Neuronal stem cell (in vitro differentiated cells): ENCODE results near the gene FGF3.

Source experiments
- DNase-seq: peaks from one replicate; pipeline ENCODE4 v3.0.0-alpha.2; 2013; ENCODE audit warnings: low spot score
- H2AFZ ChIP-seq: one replicate; pipeline ENCODE4 v1.6.1; 2013; ENCODE audit warnings: mild to moderate bottlenecking, low read length, inconsistent platforms
- H2AK5ac ChIP-seq: 2 replicates; pipeline ENCODE4 v1.6.1; 2013; ENCODE audit warnings: low read depth, mild to moderate bottlenecking, inconsistent platforms, low read length, moderate library complexity, mixed read lengths
- H2BK120ac ChIP-seq: 2 replicates; pipeline ENCODE4 v1.6.1; 2013; ENCODE audit warnings: low read depth, mild to moderate bottlenecking, inconsistent platforms, low read length, moderate library complexity, mixed read lengths
- H2BK12ac ChIP-seq: one replicate; pipeline ENCODE4 v1.6.1; 2013; ENCODE audit warnings: low read length, inconsistent platforms
- H2BK15ac ChIP-seq: 2 replicates; pipeline ENCODE4 v1.6.1; 2013; ENCODE audit warnings: mild to moderate bottlenecking, low read length, inconsistent platforms, mixed read lengths
- H2BK5ac ChIP-seq: one replicate; pipeline ENCODE4 v1.6.1; 2013; ENCODE audit warnings: inconsistent platforms, mild to moderate bottlenecking, low read length, moderate library complexity
- H3K14ac ChIP-seq: one replicate; pipeline ENCODE4 v1.6.1; 2013; ENCODE audit warnings: low read length, inconsistent platforms
- H3K18ac ChIP-seq: 2 replicates; pipeline ENCODE4 v1.6.1; 2013; ENCODE audit warnings: low read length, inconsistent platforms
- H3K23ac ChIP-seq: 2 replicates; pipeline ENCODE4 v1.6.1; 2013; ENCODE audit warnings: low read depth, mild to moderate bottlenecking, mixed read lengths, low read length, inconsistent platforms; ENCODE audit not compliant: poor library complexity
- H3K27ac ChIP-seq: replicated peaks from 3 replicates; pipeline ENCODE4 v1.5.1; 2013; ENCODE audit warnings: low read length, inconsistent platforms
- H3K27me3 ChIP-seq, 3 experiments: 2 replicates each; pipeline ENCODE4 v1.6.1; 2013; ENCODE audit warnings: low read length in 3 of 3, mild to moderate bottlenecking in 2 of 3, inconsistent platforms in 1 of 3, low read depth in 1 of 3, mixed read lengths in 1 of 3, moderate library complexity in 1 of 3; ENCODE audit not compliant: control insufficient read depth in 3 of 3, insufficient read depth in 3 of 3
- H3K36me3 ChIP-seq, 2 donors: replicated peaks in 1 of 2; 2 replicates each; pipeline ENCODE4 v1.6.1; 2013; ENCODE audit warnings: low read length in 2 of 2; ENCODE audit not compliant: control insufficient read depth in 2 of 2, insufficient read depth in 2 of 2
- H3K4ac ChIP-seq: 2 replicates; pipeline ENCODE4 v1.6.1; 2013; ENCODE audit warnings: inconsistent platforms, mild to moderate bottlenecking, low read length, moderate library complexity
- H3K4me1 ChIP-seq, 2 donors: 1 replicate in 1 of 2; 2 replicates in 1 of 2; pipeline ENCODE4 v1.6.1; 2013; ENCODE audit warnings: low read length in 2 of 2, low read depth in 1 of 2; ENCODE audit not compliant: control insufficient read depth in 2 of 2, insufficient read depth in 1 of 2
- H3K4me2 ChIP-seq: one replicate; pipeline ENCODE4 v1.6.1; 2013; ENCODE audit warnings: mild to moderate bottlenecking, low read length, inconsistent platforms; ENCODE audit not compliant: insufficient read depth, poor library complexity, severe bottlenecking
- H3K4me3 ChIP-seq, 2 donors: 2 replicates each; pipeline ENCODE4 v1.5.1; 2013; ENCODE audit warnings: low read length in 2 of 2, mild to moderate bottlenecking in 2 of 2, inconsistent platforms in 1 of 2, moderate library complexity in 1 of 2
- H3K79me1 ChIP-seq: one replicate; pipeline ENCODE4 v1.6.1; 2013; ENCODE audit warnings: low read depth, mild to moderate bottlenecking, inconsistent platforms, low read length, moderate library complexity
- H3K9ac ChIP-seq: one replicate; pipeline ENCODE4 v1.6.1; 2013; ENCODE audit warnings: mild to moderate bottlenecking, low read depth, low read length, inconsistent platforms; ENCODE audit not compliant: poor library complexity
- H3K9me3 ChIP-seq, 2 donors: replicated peaks in 1 of 2; 2 replicates each; pipeline versions ENCODE3 to v1.6.1; 2013; ENCODE audit warnings: low read length in 2 of 2, mild to moderate bottlenecking in 2 of 2, inconsistent platforms in 1 of 2, low read depth in 1 of 2, mixed read lengths in 1 of 2, moderate library complexity in 1 of 2; ENCODE audit not compliant: control insufficient read depth in 2 of 2, insufficient read depth in 1 of 2
- H4K8ac ChIP-seq: one replicate; pipeline ENCODE4 v1.6.1; 2013; ENCODE audit warnings: low read depth, mild to moderate bottlenecking, inconsistent platforms, low read length, moderate library complexity
- H4K91ac ChIP-seq: one replicate; pipeline ENCODE4 v1.6.1; 2013; ENCODE audit warnings: low read length, low read depth, mild to moderate bottlenecking, inconsistent platforms; ENCODE audit not compliant: poor library complexity
- WGBS, 2 donors: extraction: QIAGEN DNeasy Blood & Tissue Kit; methylation state at CpG; one replicate each; pipeline ENCODE4 v1.1.7; 2013; ENCODE audit warnings: missing lambda C conversion rate in 2 of 2, mixed read lengths in 1 of 2; ENCODE audit not compliant: insufficient read length in 2 of 2, insufficient replicate concordance in 1 of 2; ENCODE audit errors: extremely low coverage in 2 of 2; 5-methylcytosine and 5-hydroxymethylcytosine counted together

The FGF3 gene

DNA sequence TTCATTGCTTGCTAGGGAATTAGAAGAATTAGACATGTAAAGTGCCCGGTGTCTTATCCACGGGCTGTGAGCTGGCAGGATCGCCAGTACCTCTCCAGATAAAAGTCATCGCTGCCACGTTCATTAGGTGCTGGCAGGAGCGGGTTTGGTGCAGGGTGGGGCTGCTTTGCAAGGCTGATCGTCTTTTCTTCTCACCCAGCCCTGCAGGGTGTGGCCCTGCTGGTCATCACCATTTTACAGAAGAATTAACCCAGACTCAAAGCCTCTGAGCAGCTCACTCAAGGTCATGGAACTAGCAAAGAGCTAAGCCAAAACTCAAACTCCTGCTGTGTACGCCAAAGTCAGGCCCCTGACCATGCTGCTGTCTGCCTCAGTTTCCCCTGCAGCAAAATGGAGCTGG is 38.0 kb downstream of the FGF3 start:
- no peak for DNase-seq
- no CpG with 5 or more reads among the region's 8 CpGs for WGBS, 2 donors
- no peak overlapping the region for H2BK120ac ChIP-seq

DNA sequence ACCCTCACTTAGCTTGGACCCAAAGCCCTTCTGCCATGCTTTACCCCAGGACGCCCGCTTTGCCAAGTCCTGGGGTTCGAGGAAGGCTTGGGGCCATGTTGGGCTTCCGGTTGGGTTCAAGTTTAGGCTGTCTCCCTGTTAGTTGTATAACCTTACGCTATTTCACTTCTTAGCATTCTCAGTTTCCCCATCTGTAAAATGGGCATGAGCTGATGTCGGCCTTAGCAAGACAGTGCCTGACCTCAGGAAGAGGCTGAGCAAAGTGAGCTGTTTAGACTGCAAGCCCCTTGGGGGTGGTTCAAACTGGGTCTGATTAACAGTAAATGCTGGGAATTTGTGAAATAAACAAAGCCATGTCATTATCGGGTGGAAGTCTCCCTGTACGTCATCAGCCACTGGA is 40.8 kb downstream of the FGF3 start:
- Histone ChIP-seq H2BK12ac (no peak overlapping the region), H2BK120ac (no peak overlapping the region), H3K4me2 (no peak overlapping the region), H2AK5ac (no peak overlapping the region), H3K27ac (no peak overlapping the region), H3K27me3 (peaks cover 20 to 51% (median 41%) of the 10 kb centered on the region in 3 experiments), H4K91ac (no peak overlapping the region), H3K9ac (no peak overlapping the region), H3K4me3 (no peak overlapping the region), H3K4ac (no peak overlapping the region), H3K14ac (no peak overlapping the region), H2BK15ac (no peak overlapping the region), H3K79me1 (no peaks in the 10 kb centered on the region), H3K9me3 (no peaks in the 10 kb centered on the region), H3K23ac (no peak overlapping the region), H4K8ac (no peak overlapping the region), H2BK5ac (no peak overlapping the region), H3K18ac (no peak overlapping the region), H3K4me1 (peaks cover 0 to 7% of the 10 kb centered on the region in 2 donors), H2AFZ (no peak overlapping the region), H3K36me3 (no peaks in the 10 kb centered on the region)
- DNase-seq, result no peak
- WGBS, 2 donors, result no CpG with 5 or more reads among the region's 8 CpGs

More for the DNA sequence above, 38.0 kb downstream of the FGF3 start:
- no peaks in the 10 kb centered on the region for H3K36me3 ChIP-seq
- H3K23ac ChIP-seq, result no peak overlapping the region
- no peaks in the 10 kb centered on the region for H3K4me1 ChIP-seq
- H2AFZ ChIP-seq, result no peak overlapping the region
- no peak overlapping the region for H2BK5ac ChIP-seq
- no peaks in the 10 kb centered on the region for H3K9me3 ChIP-seq
- no peak overlapping the region for H3K4me2 ChIP-seq
- no peak overlapping the region for H3K18ac ChIP-seq
- H2BK12ac ChIP-seq, result no peak overlapping the region
- H3K27me3 ChIP-seq, result peaks cover 0 to 22% (median 12%) of the 10 kb centered on the region in 3 experiments
- no peak overlapping the region for H4K91ac ChIP-seq
- no peaks in the 10 kb centered on the region for H3K79me1 ChIP-seq
- H3K4me3 ChIP-seq, result no peak overlapping the region
- H2BK15ac ChIP-seq, result peak overlapping the region; percentile 45
- H3K9ac ChIP-seq, result no peak overlapping the region
- H2AK5ac ChIP-seq, result no peak overlapping the region
- no peak overlapping the region for H3K27ac ChIP-seq
- no peak overlapping the region for H4K8ac ChIP-seq
- no peak overlapping the region for H3K14ac ChIP-seq
- H3K4ac ChIP-seq, result no peak overlapping the region

DNA sequence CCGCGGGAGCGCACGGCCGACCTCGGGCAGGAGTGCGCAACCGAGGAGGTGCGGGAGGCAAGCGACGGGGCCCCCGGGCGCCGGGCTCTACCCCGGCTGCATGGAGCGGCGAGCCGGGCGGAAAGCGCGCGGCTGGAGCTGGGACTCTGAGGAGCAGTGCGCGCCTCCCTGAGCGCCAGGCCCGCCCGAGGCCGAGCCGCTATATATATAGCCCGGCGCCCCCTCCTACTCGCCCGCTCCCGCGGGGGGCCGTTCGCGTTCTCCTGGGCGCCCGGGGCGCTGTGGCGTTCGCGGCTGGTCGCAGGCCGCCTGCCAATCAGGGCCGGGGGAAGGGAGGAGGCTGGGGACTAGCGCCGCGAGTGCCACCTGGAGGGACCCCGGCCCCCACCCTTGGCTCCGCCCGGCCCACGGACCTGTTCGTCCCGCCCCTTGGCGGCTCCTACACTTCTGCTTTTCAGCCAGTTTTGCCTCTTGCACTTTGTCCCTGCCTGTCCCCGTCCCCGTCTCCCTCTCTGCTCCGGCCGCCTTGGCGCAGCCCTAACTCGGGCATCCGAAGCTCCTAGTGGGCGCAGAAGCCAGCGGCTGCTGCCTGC is 44.0 kb downstream of the FGF3 start, which contains the start of gene FGF4:
FGF4 (minus strand) TSS at position 179 of the 593 bp plus-strand sequence. CDS start 257 bp downstream, outside the sequence.
- H3K4me2 ChIP-seq, result peak within 1 kb of the TSS; percentile 69
- peaks cover 20 to 74% (median 48%) of the 10 kb centered on the region in 3 experiments for H3K27me3 ChIP-seq
- peak within 1 kb of the TSS; percentile 81 for H2BK15ac ChIP-seq
- no peak for DNase-seq
- H3K79me1 ChIP-seq, result no peaks in the 10 kb centered on the region
- H2BK12ac ChIP-seq, result peak within 1 kb of the TSS; percentile 76
- H3K4ac ChIP-seq, result no peak within 1 kb of the TSS
- peak within 1 kb of the TSS in 1 of 2 donors; percentile 71 for H3K4me3 ChIP-seq
- WGBS, 2 donors, result no CpG with 5 or more reads among the region's 66 CpGs
- peak within 1 kb of the TSS; percentile 56 for H3K9ac ChIP-seq
- H2BK5ac ChIP-seq, result peak within 1 kb of the TSS; percentile 5
- peak within 1 kb of the TSS; percentile 77 for H3K23ac ChIP-seq
- H4K91ac ChIP-seq, result no peak within 1 kb of the TSS
- H3K14ac ChIP-seq, result peak within 1 kb of the TSS; percentile 91
- H3K18ac ChIP-seq, result peak within 1 kb of the TSS; percentile 92
- H3K4me1 ChIP-seq, result peaks cover 0 to 13% of the 10 kb centered on the region in 2 donors
- H3K36me3 ChIP-seq, result no peaks in the 10 kb centered on the region
- H3K9me3 ChIP-seq, result no peaks in the 10 kb centered on the region
- H2AFZ ChIP-seq, result no peak within 1 kb of the TSS
- peak within 1 kb of the TSS; percentile 74 for H2AK5ac ChIP-seq
- H4K8ac ChIP-seq, result peak within 1 kb of the TSS; percentile 89
- H2BK120ac ChIP-seq, result peak within 1 kb of the TSS; percentile 39
- H3K27ac ChIP-seq, result no peak within 1 kb of the TSS

DNA sequence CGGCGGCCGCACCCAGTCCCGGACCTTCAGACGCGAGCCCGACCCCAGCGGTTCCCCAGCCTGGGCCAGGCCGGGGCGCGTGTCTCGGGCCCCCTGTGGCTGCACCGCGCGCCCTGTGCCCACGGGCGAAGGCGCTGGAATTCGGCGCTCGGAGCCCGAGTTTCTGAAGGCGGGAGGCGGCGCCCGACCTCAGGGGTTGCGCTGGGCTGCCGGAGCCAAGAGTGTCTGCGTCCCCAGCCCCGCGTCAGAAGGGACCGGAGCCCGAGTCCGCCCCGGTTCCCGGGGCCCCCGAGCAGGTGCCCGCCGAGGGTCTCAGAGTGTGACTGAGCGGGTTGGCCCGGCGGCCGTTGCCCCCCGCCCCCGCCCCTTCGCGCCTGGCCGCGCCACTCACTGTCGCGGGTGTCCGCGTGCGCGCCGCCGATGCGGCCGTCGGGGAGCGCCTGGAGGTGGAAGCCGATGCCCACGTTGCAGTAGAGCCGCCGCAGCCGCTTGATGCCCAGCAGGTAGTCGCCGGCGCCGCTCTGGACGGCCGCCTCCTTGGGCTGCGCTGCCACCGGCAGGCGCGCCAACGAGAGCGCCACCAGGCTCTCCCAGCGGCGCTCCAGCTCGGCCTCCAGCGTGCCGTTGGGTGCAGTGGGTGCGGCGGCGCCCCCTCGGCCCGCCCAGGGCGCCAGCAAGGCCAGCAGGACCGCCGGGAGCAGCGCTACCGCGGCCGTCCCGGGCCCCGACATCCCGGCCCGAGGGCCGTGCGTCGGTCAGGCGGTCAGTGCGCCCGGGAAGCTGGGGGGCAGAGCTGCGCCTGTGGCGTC is 44.7 kb downstream of the FGF3 start:
- H3K4me2 ChIP-seq, result peak overlapping the region; percentile 69
- no peak for DNase-seq
- peak overlapping the region; percentile 76 for H2BK12ac ChIP-seq
- no peaks in the 10 kb centered on the region for H3K79me1 ChIP-seq
- no peaks in the 10 kb centered on the region for H3K36me3 ChIP-seq
- no peak overlapping the region for H3K4ac ChIP-seq
- H2BK120ac ChIP-seq, result peak overlapping the region; percentile 39
- WGBS, 2 donors, result no CpG with 5 or more reads among the region's 107 CpGs
- H3K27me3 ChIP-seq, result peaks cover 20 to 78% (median 48%) of the 10 kb centered on the region in 3 experiments
- no peak overlapping the region for H4K91ac ChIP-seq
- H3K9ac ChIP-seq, result no peak overlapping the region
- peak overlapping the region; percentile 92 for H3K18ac ChIP-seq
- peak overlapping the region; percentile 91 for H3K14ac ChIP-seq
- no peak overlapping the region for H4K8ac ChIP-seq
- H3K27ac ChIP-seq, result no peak overlapping the region
- H3K9me3 ChIP-seq, result no peaks in the 10 kb centered on the region
- H2BK15ac ChIP-seq, result peak overlapping the region; percentile 3
- H2AK5ac ChIP-seq, result peak overlapping the region; percentile 74
- peak overlapping the region; percentile 77 for H3K23ac ChIP-seq
- peaks cover 0 to 13% of the 10 kb centered on the region in 2 donors for H3K4me1 ChIP-seq
- peak overlapping the region in 1 of 2 donors; percentile 71 for H3K4me3 ChIP-seq
- H2AFZ ChIP-seq, result no peak overlapping the region
- H2BK5ac ChIP-seq, result no peak overlapping the region
